Tibial nerve (tissue), 3 donors: ENCODE measurements around the gene TUBE1.

ENCODE experiments used
- CTCF ChIP-seq, 5 experiments: fragments of 200-600 bp in 3 of 5; fragments of 450-650 bp in 2 of 5; sonication (generic) in 3 of 5; IDR thresholded peaks; one replicate each; pipeline ENCODE4 v1.5.1; 2016 to 2019; ENCODE audit warnings: antibody characterized with exemption in 5 of 5, mild to moderate bottlenecking in 3 of 5, moderate library complexity in 2 of 5
- POLR2A ChIP-seq, 2 donors: fragments of 450-650 bp; IDR thresholded peaks; one replicate each; pipeline ENCODE4 v1.6.1; 2017; ENCODE audit warnings: antibody characterized with exemption in 2 of 2, mild to moderate bottlenecking in 2 of 2, moderate library complexity in 2 of 2

DNA sequence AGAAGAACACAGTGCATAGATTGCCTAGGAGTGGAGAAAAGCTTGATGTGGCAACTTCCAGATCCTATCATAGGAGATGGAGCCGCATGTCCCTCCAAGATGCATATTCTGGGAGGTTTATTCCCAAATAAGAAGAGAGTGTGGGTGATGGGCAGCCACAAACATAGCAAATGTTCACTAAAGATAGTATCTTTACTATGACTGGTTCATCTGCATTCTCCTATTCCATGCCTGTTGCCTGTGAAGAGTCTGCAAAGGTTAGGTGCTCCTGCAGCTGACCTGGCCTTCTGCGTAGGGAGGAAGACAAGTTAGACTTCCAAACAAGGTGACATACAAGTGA is 47.9 kb downstream of the TUBE1 start:
- TF ChIP-seq POLR2A (IDR thresholded peaks at IDR 0.05) (no peak), CTCF (IDR thresholded peaks at IDR 0.05) (no peak)
